ENCODE data around the gene KLK6.

KLK6 gene

GRCh38 chr19:50947123-50947522, 22.3 kb downstream of the KLK6 start:
- DNase-seq, result no peak

GRCh38 chr19:50944795-50945194, 24.6 kb downstream of the KLK6 start:
- no peak for DNase-seq

GRCh38 chr19:50943074-50943828, 26.1 kb downstream of the KLK6 start:
- no peak for DNase-seq

- DNase-seq, result no peak
Observed at GRCh38 chr19:50939596-50939995, 29.8 kb downstream of the KLK6 start.

GRCh38 chr19:50933640-50934039, 35.8 kb downstream of the KLK6 start:
- DNase-seq, result no peak

GRCh38 chr19:50932690-50933083, 36.7 kb downstream of the KLK6 start:
- no peak for DNase-seq

- no peak for DNase-seq
Observed at GRCh38 chr19:50932018-50932689, 37.2 kb downstream of the KLK6 start.

GRCh38 chr19:50931023-50931422, 38.4 kb downstream of the KLK6 start:
- DNase-seq, result no peak

- no peak for DNase-seq
Observed at GRCh38 chr19:50928831-50929230, 40.6 kb downstream of the KLK6 start.

GRCh38 chr19:50926144-50926543, 43.2 kb downstream of the KLK6 start:
- DNase-seq, result no peak

- no peak for DNase-seq
Observed at GRCh38 chr19:50925734-50926133, 43.7 kb downstream of the KLK6 start.

- DNase-seq, result no peak
Observed at GRCh38 chr19:50924586-50924985, 44.8 kb downstream of the KLK6 start.

GRCh38 chr19:50922317-50922853, 47.0 kb downstream of the KLK6 start:
- DNase-seq, result peak; percentile 76

GRCh38 chr19:50921426-50922316, 47.7 kb downstream of the KLK6 start:
- no peak for DNase-seq

GRCh38 chr19:50916069-50916468, 53.3 kb downstream of the KLK6 start:
- DNase-seq, result no peak

GRCh38 chr19:50912727-50913716, 56.4 kb downstream of the KLK6 start:
- no peak for DNase-seq

GRCh38 chr19:50912102-50912599, 57.2 kb downstream of the KLK6 start:
- DNase-seq, result no peak

- no peak for DNase-seq
Observed at GRCh38 chr19:50911206-50912101, 57.9 kb downstream of the KLK6 start, which contains the start of gene KLK4. TSS of gene KLK4 (minus strand) at chr19:50911395. CDS start at chr19:50910738, 657 bp downstream.

- DNase-seq, result no peak
Observed at GRCh38 chr19:50910722-50911121, 58.7 kb downstream of the KLK6 start.

Measured in CD4-positive, alpha-beta T cell treated with Interleukin-6 for 4 hours (primary cell).